Activated T-helper 1 cell treated with anti-CD3 and anti-CD28 coated beads, Interleukin-12 subunit alpha, Interleukin-12 subunit beta, Interleukin-2, Interleukin-4 antibody, amounts not matched to agents 30 ng/mL and 10 ng/mL and 1 ng/mL, durations not matched to agents 14 hours and 24 hours and 36 hours (primary cell): ENCODE data around the gene LY6G6C. TPM values are rescaled to one million over a fixed set of nuclear protein-coding genes. Genes with fewer than 3 reads are reported as not detected.

Experiments used
- total RNA-seq: library from RNA; stranded (reverse); gene quantifications from 2 replicates; pipeline ENCODE4 v1.2.3, GENCODE V29; 2022

LY6G6C gene
- total RNA-seq, 1 donor from 2014 or later = not detected

Other genes with a start within 250 kb of the LY6G6C start
- gene MICB, start 223.6 kb downstream of the LY6G6C start, total RNA-seq = 36.1 and 37.5 TPM in 2 replicates
- not detected in 2 replicates for gene MCCD1, start 192.8 kb downstream of the LY6G6C start, total RNA-seq
- 628 and 637 TPM in 2 replicates for gene DDX39B, start 179.7 kb downstream of the LY6G6C start, total RNA-seq
- 1.2 and 1.4 TPM in 2 replicates for gene ATP6V1G2, start 175.1 kb downstream of the LY6G6C start, total RNA-seq
- gene NFKBIL1, start 174.1 kb downstream of the LY6G6C start, total RNA-seq = 18.2 and 18.9 TPM in 2 replicates
- gene LTA, start 149.5 kb downstream of the LY6G6C start, total RNA-seq = 1,021 and 1,078 TPM in 2 replicates
- gene TNF, start 146.2 kb downstream of the LY6G6C start, total RNA-seq = 427 and 430 TPM in 2 replicates
- 270 and 277 TPM in 2 replicates for gene LTB, start 139.3 kb downstream of the LY6G6C start, total RNA-seq
- gene LST1, start 135.5 kb downstream of the LY6G6C start, total RNA-seq = 63.0 and 66.6 TPM in 2 replicates
- gene NCR3, start 128.7 kb downstream of the LY6G6C start, total RNA-seq = 19.1 and 20.3 TPM in 2 replicates
- 55.5 and 61.5 TPM in 2 replicates for gene AIF1, start 106.5 kb downstream of the LY6G6C start, total RNA-seq
- 281 and 283 TPM in 2 replicates for gene PRRC2A, start 101.0 kb downstream of the LY6G6C start, total RNA-seq
- gene BAG6, start 69.1 kb downstream of the LY6G6C start, total RNA-seq = 319 and 323 TPM in 2 replicates
- 1.8 and 3.7 TPM in 2 replicates for gene APOM, start 65.9 kb downstream of the LY6G6C start, total RNA-seq
- 18.1 and 19.1 TPM in 2 replicates for gene C6orf47, start 61.0 kb downstream of the LY6G6C start, total RNA-seq
- gene GPANK1, start 56.7 kb downstream of the LY6G6C start, total RNA-seq = 34.8 and 37.2 TPM in 2 replicates
- 302 and 308 TPM in 2 replicates for gene CSNK2B, start 55.7 kb downstream of the LY6G6C start, total RNA-seq
- 29.5 and 35.1 TPM in 2 replicates for gene LY6G5B, start 51.8 kb downstream of the LY6G6C start, total RNA-seq
- 4.7 and 4.9 TPM in 2 replicates for gene LY6G5C, start 40.7 kb downstream of the LY6G6C start, total RNA-seq
- gene ABHD16A, start 18.4 kb downstream of the LY6G6C start, total RNA-seq = 45.7 and 46.5 TPM in 2 replicates
- gene LY6G6F, start 14.9 kb downstream of the LY6G6C start, total RNA-seq = not detected in 2 replicates
- not detected in 2 replicates for gene LY6G6D, start 6.4 kb downstream of the LY6G6C start, total RNA-seq
- not detected in 2 replicates for gene MPIG6B, start 1.6 kb upstream of the LY6G6C start, total RNA-seq
- gene DDAH2, start 7.6 kb upstream of the LY6G6C start, total RNA-seq = 4.9 and 5.7 TPM in 2 replicates
- gene CLIC1, start 14.8 kb upstream of the LY6G6C start, total RNA-seq = 398 and 399 TPM in 2 replicates
- gene MSH5, start 18.3 kb upstream of the LY6G6C start, total RNA-seq = 80.5 and 83.4 TPM in 2 replicates
- 16.7 and 17.0 TPM in 2 replicates for gene SAPCD1, start 40.9 kb upstream of the LY6G6C start, total RNA-seq
- gene VWA7, start 55.6 kb upstream of the LY6G6C start, total RNA-seq = 2.9 and 5.0 TPM in 2 replicates
- gene VARS1, start 74.0 kb upstream of the LY6G6C start, total RNA-seq = 150 and 161 TPM in 2 replicates
- gene LSM2, start 85.2 kb upstream of the LY6G6C start, total RNA-seq = 136 and 137 TPM in 2 replicates
- 2.2 and 2.9 TPM in 2 replicates for gene HSPA1L, start 93.5 kb upstream of the LY6G6C start, total RNA-seq
- 173 and 175 TPM in 2 replicates for gene HSPA1A, start 93.8 kb upstream of the LY6G6C start, total RNA-seq
- gene HSPA1B, start 106.0 kb upstream of the LY6G6C start, total RNA-seq = 152 and 155 TPM in 2 replicates
- gene NEU1, start 141.1 kb upstream of the LY6G6C start, total RNA-seq = 22.1 and 24.3 TPM in 2 replicates
- 0.12 TPM in 1 of 2 replicates, not detected in the other for gene SLC44A4, start 157.3 kb upstream of the LY6G6C start, total RNA-seq
- 75.9 and 80.4 TPM in 2 replicates for gene EHMT2, start 176.0 kb upstream of the LY6G6C start, total RNA-seq
- 4.6 and 5.1 TPM in 2 replicates for gene ZBTB12, start 180.3 kb upstream of the LY6G6C start, total RNA-seq
- 0.88 and 1.6 TPM in 2 replicates for gene C2, start 206.0 kb upstream of the LY6G6C start, total RNA-seq
- 0.21 TPM in 1 of 2 replicates, not detected in the other for gene CFB, start 224.3 kb upstream of the LY6G6C start, total RNA-seq
- gene NELFE, start 237.2 kb upstream of the LY6G6C start, total RNA-seq = 92.3 and 97.7 TPM in 2 replicates
- gene SKIC2, start 237.4 kb upstream of the LY6G6C start, total RNA-seq = 85.8 and 101 TPM in 2 replicates